ENCODE measurements around the gene CENPE.

CENPE gene

GRCh38 chr4:103162176-103162575 lies 36.0 kb downstream of the CENPE start:
- no peak overlapping the region for H3K4me3 ChIP-seq (replicated peaks in 1 of 2; ENCODE audit: low read depth in 2 of 2, low read length in 2 of 2)
- DNase-seq (ENCODE audit: low read depth in 2 of 2), result no peak
- no peak for TF ChIP-seq CTCF (IDR thresholded peaks at IDR 0.05; ENCODE audit: low read depth, low read length)

GRCh38 chr4:103158760-103159159 lies 39.4 kb downstream of the CENPE start:
- DNase-seq (ENCODE audit: low read depth in 2 of 2), result no peak
- no peak for TF ChIP-seq CTCF (IDR thresholded peaks at IDR 0.05; ENCODE audit: low read depth, low read length)
- no peak overlapping the region for H3K4me3 ChIP-seq (replicated peaks in 1 of 2; ENCODE audit: low read depth in 2 of 2, low read length in 2 of 2)

GRCh38 chr4:103156106-103156505 lies 42.0 kb downstream of the CENPE start:
- no peak for TF ChIP-seq CTCF (IDR thresholded peaks at IDR 0.05; ENCODE audit: low read depth, low read length)
- no peak for DNase-seq (ENCODE audit: low read depth in 2 of 2)
- H3K4me3 ChIP-seq (replicated peaks in 1 of 2; ENCODE audit: low read depth in 2 of 2, low read length in 2 of 2), result no peak overlapping the region

GRCh38 chr4:103152381-103152780 lies 45.8 kb downstream of the CENPE start:
- no peak overlapping the region for H3K4me3 ChIP-seq (replicated peaks in 1 of 2; ENCODE audit: low read depth in 2 of 2, low read length in 2 of 2)
- DNase-seq (ENCODE audit: low read depth in 2 of 2), result no peak
- TF ChIP-seq CTCF (IDR thresholded peaks at IDR 0.05; ENCODE audit: low read depth, low read length), result no peak

- H3K4me3 ChIP-seq (replicated peaks in 1 of 2; ENCODE audit: low read depth in 2 of 2, low read length in 2 of 2), result no peak overlapping the region
- peak in 1 of 2 donors; percentile 80 for DNase-seq (ENCODE audit: low read depth in 2 of 2)
- no peak for TF ChIP-seq CTCF (IDR thresholded peaks at IDR 0.05; ENCODE audit: low read depth, low read length)
These were observed 47.5 kb downstream of the CENPE start for GRCh38 chr4:103150677-103151076.

- no peak overlapping the region for H3K4me3 ChIP-seq (replicated peaks in 1 of 2; ENCODE audit: low read depth in 2 of 2, low read length in 2 of 2)
- no peak for TF ChIP-seq CTCF (IDR thresholded peaks at IDR 0.05; ENCODE audit: low read depth, low read length)
- DNase-seq (ENCODE audit: low read depth in 2 of 2), result no peak
These were observed 53.2 kb downstream of the CENPE start for GRCh38 chr4:103144926-103145325.

GRCh38 chr4:103137446-103137827 lies 60.7 kb downstream of the CENPE start:
- no peak overlapping the region for H3K4me3 ChIP-seq (replicated peaks in 1 of 2; ENCODE audit: low read depth in 2 of 2, low read length in 2 of 2)
- no peak for TF ChIP-seq CTCF (IDR thresholded peaks at IDR 0.05; ENCODE audit: low read depth, low read length)
- DNase-seq (ENCODE audit: low read depth in 2 of 2), result peak in 1 of 2 donors; percentile 82

Measured in cardiac fibroblast (primary cell).